NCI-H524 (cell line): ENCODE results near the gene LIMS2.

ENCODE experiments used
- DNase-seq, 2 experiments: peaks; one replicate each; lab custom pipeline; 2025; lab: John Stamatoyannopoulos, UW

The LIMS2 gene

GRCh38 chr2:127605691-127606263 is 69.6 kb downstream of the LIMS2 start:
- DNase-seq: no peak

- no peak for DNase-seq
Measured at GRCh38 chr2:127604986-127605385, 70.3 kb downstream of the LIMS2 start.

GRCh38 chr2:127599211-127599610 is 76.1 kb downstream of the LIMS2 start:
- DNase-seq: no peak

GRCh38 chr2:127598711-127599110 is 76.6 kb downstream of the LIMS2 start:
- no peak for DNase-seq

- no peak for DNase-seq
Measured at GRCh38 chr2:127597984-127598380, 77.3 kb downstream of the LIMS2 start.

GRCh38 chr2:127597046-127597983 is 78.0 kb downstream of the LIMS2 start:
- no peak for DNase-seq

GRCh38 chr2:127596311-127597045 is 78.9 kb downstream of the LIMS2 start:
- DNase-seq: no peak

- DNase-seq: no peak
Measured at GRCh38 chr2:127594116-127594591, 81.2 kb downstream of the LIMS2 start.

GRCh38 chr2:127593228-127594115 is 81.9 kb downstream of the LIMS2 start:
- DNase-seq: no peak

GRCh38 chr2:127592761-127593227 is 82.5 kb downstream of the LIMS2 start:
- no peak for DNase-seq

GRCh38 chr2:127591221-127591923 is 84.0 kb downstream of the LIMS2 start:
- DNase-seq: peak; percentile 29 to 55

- no peak for DNase-seq
Measured at GRCh38 chr2:127590386-127591190, 84.7 kb downstream of the LIMS2 start.

- DNase-seq: no peak
Measured at GRCh38 chr2:127589841-127590240, 85.5 kb downstream of the LIMS2 start.

- DNase-seq: no peak
Measured at GRCh38 chr2:127589358-127589757, 86.0 kb downstream of the LIMS2 start.
